ENCODE measurements around the gene CD38. TPM values are rescaled to one million over a fixed set of nuclear protein-coding genes. Genes with fewer than 3 reads are reported as not detected.
"Not testable (repeated sequence)": the region's sequence is repeated elsewhere in the genome, so short reads cannot be mapped to it uniquely, and the experiment has no call there.

The CD38 gene
- total RNA-seq, 1 donor, result 29.9 TPM

DNA sequence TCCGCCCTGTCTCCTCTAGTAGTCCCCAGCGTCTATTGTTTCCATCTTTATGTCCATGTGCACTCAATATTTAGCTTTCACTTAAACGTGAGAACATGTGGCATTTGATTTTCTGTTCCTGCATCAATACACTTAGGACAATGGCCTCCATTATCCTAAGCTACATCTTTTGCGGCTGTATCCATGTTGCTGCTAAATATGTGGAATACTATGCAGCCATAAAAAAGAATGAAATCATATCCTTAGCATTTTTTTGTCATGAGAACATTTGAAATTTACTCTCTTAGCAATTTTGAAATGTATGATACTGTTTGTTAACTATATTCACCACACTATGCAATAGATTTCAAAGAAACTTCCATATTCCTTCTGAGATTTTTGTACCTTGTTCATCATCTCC lies 19.8 kb upstream of the CD38 start:
- no peak for DNase-seq (ENCODE audit: low read depth in 2 of 3, low spot score in 2 of 3)

GRCh38 chr4:15762460-15762859 lies 15.7 kb upstream of the CD38 start:
- not testable (repeated sequence) for DNase-seq (ENCODE audit: low read depth in 2 of 3, low spot score in 2 of 3)

DNA sequence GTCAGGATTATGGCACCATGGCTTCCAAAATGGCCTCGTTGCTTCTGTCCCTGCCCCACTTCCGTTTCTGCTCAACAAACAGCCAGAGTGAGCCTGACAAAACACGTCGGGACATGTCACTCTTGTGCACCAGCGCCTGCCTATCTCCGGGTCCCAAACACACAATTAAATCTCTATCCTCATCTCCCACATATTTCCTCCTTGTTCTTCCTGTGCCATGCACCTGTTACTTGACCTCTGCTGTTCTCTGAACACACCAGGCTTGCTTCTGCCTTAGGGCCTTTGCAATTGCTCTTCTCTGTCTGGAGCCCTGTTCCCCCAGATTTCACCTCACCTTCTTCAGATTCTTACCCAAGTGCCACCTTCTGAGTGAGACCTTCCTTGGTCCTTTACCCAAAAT lies 12.7 kb upstream of the CD38 start:
- peak in 1 of 3 donors; percentile 27 for DNase-seq (ENCODE audit: low read depth in 2 of 3, low spot score in 2 of 3)

DNA sequence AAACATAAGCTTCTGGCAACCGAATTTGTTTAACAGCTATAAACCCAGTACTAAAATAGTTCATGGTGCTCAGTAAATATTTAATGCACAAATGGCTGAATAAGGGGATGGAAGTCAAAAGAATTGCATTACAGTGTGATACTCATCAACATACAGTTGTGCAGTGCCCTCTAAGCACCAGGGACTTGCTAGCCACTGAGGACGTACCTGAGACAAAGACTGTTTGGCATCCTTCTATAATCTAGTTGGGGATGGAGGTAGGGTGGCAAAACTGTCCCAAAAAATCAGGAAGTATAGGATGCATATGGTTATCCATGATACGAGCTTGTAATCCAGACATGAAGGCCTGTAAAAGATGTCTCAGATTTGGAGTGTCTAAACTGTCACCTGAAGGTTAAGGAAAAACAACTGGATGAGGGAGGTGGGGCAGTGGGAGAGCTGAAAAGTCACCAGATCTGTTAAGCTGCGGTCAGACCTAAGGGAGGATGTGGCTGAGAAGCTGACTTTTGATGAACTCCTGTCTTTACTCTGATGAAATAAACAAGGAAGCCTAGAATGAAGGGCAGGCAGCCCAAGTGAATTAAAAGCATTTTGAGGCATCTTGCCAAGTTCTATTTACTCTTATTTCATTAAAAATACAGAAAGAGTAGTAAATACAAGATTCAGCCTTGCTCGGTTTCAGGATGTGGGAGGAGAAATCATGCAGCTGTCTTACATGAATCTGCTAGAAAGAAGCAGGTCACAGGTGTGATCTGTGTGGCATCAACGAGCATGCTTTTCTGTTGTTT lies 12.0 kb upstream of the CD38 start:
- DNase-seq (ENCODE audit: low read depth in 2 of 3, low spot score in 2 of 3), result peak in 2 of 3 donors; percentile 49 to 69

- DNase-seq (ENCODE audit: low read depth in 2 of 3, low spot score in 2 of 3), result no peak
Measured at GRCh38 chr4:15766821-15767220, 11.3 kb upstream of the CD38 start.

GRCh38 chr4:15769202-15769601 lies 8.9 kb upstream of the CD38 start:
- DNase-seq (ENCODE audit: low read depth in 2 of 3, low spot score in 2 of 3), result no peak

GRCh38 chr4:15771216-15772058 lies 6.7 kb upstream of the CD38 start:
- peak in 1 of 3 donors; percentile 50 for DNase-seq (ENCODE audit: low read depth in 2 of 3, low spot score in 2 of 3)

DNA sequence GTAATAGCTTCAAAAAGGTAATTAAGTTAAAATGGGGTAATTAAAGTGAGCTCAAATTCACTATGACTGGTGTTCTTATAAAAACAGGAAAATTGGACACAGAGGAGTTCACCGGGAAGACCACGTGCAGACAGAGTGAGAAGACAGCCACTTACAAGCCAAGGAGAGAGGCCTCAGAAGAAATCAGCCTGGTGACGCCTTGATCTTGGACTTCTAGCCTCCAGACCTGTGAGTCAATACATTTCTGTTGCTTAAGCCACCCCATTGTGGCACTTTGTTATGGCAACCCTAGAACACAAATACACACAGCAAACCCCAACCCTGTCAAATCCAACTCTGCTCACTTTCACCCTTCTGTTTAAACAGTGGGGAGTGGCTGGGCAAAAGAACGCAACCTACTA lies 4.1 kb upstream of the CD38 start:
- peak in 1 of 3 donors; percentile 53 for DNase-seq (ENCODE audit: low read depth in 2 of 3, low spot score in 2 of 3)

DNA sequence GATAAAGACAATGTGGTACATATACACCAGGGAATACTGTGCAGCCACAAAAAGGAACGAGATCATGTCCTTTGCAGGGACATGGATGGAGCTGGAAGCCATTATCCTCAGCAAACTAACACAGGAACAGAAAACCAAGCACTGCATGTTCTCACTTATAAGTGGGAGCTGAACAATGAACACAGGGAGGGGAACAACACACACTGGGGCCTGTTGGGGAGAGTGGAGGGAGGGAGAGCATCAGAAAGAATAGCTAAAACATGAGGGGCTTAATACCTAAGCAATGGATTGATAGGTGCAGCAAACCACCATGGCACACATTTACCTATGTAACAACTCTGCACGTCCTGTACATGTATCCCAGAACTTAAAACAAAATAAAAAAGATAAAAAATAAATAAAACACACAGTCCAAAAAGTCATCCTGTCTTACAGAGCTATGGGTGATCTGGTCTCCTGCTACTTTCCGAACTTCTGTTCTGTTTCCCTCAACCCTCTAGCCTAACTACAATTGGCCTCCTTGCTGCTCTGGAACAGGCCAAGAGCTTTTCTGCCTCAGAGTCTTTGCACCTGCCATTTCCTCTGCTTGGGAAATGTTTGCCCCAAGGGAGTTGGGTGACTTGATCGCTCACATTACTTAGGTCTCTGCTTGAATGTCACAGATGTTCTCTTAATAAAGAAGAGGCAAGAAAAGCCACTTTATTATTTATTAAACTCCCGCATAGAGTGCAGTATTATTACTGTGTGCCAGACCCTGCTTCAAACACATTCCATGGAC lies 1.1 kb upstream of the CD38 start:
- no peak for DNase-seq (ENCODE audit: low read depth in 2 of 3, low spot score in 2 of 3)

DNA sequence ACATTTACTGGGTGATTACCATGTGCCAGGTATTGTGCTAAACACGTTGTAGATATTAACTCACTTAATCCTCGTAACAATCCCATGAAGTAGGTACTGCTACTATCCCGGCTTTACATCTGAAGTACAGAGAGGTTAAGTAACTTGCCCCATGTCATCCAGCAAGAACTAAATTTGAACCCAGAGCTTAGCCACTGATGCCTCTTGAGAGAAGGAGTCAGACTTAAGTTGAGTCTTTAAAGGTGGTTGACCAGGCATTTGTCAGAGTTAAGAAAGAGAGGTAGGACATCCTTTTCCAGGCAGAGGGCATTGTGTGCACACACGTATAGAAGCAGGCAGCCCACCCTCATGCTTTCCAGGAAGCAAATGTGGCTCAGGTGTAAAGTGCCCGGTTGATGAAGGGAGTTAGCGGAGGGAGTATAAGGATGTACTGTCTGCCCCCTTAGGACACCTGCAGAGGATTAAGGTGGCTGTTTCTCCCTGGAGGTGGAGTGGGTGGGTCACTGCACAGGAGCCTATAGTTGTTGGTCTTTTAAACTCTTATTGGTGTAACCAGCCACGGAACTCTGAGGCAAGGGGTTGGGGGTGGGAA lies 335 bp upstream of the CD38 start:
- DNase-seq (ENCODE audit: low read depth in 2 of 3, low spot score in 2 of 3), result no peak

GRCh38 chr4:15779306-15779705 lies 1.2 kb downstream of the CD38 start:
- DNase-seq (ENCODE audit: low read depth in 2 of 3, low spot score in 2 of 3), result no peak

- DNase-seq (ENCODE audit: low read depth in 2 of 3, low spot score in 2 of 3), result no peak
Measured at GRCh38 chr4:15779809-15780208, 1.7 kb downstream of the CD38 start.

DNA sequence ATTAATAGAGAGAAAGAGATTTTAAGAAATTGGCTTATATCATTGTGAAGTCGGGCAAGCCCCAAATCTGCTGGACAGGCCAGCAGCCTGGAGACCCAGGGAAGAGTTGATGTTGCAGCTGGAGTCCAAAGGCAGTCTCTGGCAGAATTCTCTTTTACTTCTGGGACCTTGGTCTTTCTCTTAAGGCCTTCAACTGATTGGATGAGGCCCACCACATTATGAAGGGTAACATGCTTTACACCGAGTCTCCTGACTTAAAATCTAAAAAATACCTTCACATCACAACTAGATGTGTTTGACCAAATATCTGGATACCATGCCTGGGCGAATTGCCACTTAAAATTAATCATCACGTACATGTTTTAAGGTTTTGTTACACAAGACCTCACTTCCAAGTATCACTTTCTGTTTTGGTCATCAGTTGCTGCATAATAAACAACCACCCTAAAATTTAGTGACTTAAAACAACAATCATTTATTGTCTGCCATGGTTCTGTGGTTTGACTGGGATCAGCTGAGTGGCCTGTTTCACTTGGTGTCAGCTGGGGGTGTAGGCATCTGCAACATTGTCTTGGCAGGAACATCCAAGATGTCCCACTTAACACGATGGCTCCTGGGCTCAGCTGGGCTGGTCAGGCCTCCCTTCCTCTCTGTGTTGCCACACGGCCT lies 3.4 kb downstream of the CD38 start:
- peak in 1 of 3 donors; percentile 16 for DNase-seq (ENCODE audit: low read depth in 2 of 3, low spot score in 2 of 3)

GRCh38 chr4:15783676-15784075 lies 5.5 kb downstream of the CD38 start:
- DNase-seq (ENCODE audit: low read depth in 2 of 3, low spot score in 2 of 3), result no peak

DNA sequence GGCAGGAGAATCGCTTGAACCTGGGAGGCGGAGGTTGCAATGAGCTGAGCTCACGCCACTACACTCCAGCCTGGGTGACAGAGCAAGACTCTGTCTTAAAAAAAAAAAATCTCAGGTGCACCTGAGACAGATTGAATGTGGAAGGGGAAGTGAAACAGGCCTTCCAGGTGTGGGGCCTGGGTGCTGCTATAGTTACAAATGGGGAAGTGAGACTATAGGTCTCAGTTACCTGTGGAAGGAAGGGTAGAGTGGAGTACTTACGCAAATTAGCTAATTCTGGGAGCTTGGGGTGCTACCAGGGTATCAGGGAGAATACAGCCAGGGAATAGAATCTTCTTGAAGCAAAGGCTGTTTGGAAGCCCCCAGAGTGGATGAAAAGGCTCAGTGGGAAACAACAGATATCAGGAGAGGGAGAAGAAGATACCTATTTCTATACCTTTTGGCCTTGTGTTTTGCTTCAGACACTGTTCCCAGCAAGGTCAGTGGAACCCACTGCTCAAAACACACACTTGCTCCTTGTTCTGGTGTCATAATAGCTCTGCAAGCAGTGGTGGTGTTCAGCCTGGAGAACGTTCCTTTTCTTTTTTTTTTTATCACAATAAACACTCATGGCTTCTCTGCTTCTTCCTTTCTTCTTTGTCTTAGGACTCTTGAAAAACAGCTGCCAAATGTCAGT lies 7.0 kb downstream of the CD38 start:
- DNase-seq (ENCODE audit: low read depth in 2 of 3, low spot score in 2 of 3), result no peak

DNA sequence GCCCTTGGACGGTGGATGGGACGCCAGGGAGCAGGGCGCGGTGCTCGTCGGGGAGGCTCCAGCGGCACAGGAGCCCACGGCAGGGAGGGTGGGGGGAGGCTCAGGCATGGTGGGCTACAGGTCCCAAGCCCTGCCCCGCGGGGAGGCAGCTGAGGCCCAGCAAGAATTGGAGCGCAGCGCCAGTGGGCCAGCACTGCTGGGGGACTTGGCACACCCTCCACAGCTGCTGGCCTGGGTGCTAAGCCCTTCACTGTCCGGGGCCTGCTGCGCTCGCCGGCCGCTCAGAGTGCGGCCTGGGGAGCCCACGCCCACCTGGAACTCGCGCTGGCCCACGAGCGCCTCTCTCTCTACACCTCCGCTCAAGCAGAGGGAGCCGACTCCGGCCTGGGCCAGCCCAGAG lies 8.6 kb downstream of the CD38 start:
- DNase-seq (ENCODE audit: low read depth in 2 of 3, low spot score in 2 of 3), result no peak

GRCh38 chr4:15792974-15793373 lies 14.8 kb downstream of the CD38 start:
- no peak for DNase-seq (ENCODE audit: low read depth in 2 of 3, low spot score in 2 of 3)

DNA sequence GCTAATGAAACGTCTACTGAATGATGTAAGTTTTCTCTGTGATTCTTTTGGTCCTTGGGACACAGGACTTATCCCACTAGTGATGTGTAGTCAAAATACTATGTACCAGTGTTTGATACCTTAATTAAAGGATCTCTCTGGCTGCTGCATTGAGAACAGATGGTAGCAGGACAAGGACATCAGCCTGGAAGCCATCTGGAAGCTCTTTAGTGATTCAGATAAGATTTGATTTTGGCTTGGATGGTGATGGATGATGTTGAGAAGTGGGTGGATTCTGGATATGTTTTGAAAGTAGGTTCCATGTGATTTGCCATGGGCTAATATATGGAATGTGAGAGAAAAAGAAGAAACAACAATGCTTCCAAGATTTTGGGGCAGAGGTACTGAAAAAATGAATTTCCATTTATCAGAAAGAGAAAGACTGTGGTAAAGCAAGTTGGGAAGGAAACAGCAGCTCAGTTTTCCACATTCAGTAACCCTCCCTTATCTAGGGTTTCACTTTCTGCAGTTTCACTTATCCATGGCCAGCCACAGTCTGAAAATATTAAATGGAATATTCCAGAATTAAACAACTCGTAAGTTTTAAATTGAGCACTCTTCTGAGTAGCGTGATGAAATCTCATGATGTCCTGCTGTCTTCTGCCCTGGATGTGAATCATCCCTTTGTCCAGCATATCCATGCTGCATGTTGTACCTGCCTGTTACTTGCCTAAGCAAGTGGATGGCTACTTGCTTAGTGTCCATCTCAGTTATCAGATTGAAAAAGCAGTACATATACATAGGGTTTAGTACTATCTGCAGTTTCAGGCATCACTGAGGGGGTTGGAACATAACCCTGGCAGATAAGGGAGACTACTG lies 15.6 kb downstream of the CD38 start:
- DNase-seq (ENCODE audit: low read depth in 2 of 3, low spot score in 2 of 3), result no peak

DNA sequence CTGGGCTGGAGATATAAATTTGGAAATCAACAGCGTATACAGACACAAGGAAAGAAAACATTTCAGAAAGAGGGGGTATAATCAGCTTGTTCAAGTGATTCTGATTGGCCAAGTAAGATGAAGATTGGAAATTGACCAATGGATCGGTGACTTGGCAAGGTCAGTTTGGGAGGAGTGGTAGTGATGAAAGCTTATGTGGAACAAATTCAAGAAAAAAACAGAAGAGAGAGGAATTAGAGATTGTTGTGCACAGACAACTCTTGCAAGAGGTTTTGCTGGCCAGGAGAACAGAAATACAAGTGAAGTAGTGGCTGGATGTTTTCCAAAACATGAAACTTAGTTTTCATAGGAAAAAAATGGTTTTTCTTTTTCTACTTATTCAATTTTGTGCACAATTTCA lies 16.3 kb downstream of the CD38 start:
- no peak for DNase-seq (ENCODE audit: low read depth in 2 of 3, low spot score in 2 of 3)
